ENCODE data around the gene SPTBN4.
"Not testable (repeated sequence)": the region's sequence is repeated elsewhere in the genome, so short reads cannot be mapped to it uniquely, and the experiment has no call there.

SPTBN4 gene

GRCh38 chr19:40621966-40622772 is 155.4 kb downstream of the SPTBN4 start:
- DNase-seq, result no peak

DNA sequence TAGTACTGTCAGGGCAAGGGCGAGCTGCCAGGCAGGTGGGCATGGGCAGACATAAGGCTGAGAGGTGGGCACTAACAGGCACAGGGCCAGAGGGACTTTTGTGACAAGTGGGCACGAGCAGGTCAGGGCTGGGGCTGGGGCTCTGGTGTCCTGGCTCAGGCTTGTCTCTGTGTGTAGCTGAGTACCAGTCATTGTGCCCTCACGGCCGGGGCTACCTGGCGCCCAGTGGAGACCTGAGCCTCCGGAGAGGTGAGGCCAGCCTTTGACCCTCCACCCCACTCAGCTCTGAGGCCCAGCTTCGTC is 155.9 kb downstream of the SPTBN4 start:
- no peak for DNase-seq

- DNase-seq, result peak; percentile 61
Measured at GRCh38 chr19:40623403-40624251, 156.8 kb downstream of the SPTBN4 start.

GRCh38 chr19:40624369-40625153 is 157.8 kb downstream of the SPTBN4 start:
- not testable (repeated sequence) for DNase-seq

DNA sequence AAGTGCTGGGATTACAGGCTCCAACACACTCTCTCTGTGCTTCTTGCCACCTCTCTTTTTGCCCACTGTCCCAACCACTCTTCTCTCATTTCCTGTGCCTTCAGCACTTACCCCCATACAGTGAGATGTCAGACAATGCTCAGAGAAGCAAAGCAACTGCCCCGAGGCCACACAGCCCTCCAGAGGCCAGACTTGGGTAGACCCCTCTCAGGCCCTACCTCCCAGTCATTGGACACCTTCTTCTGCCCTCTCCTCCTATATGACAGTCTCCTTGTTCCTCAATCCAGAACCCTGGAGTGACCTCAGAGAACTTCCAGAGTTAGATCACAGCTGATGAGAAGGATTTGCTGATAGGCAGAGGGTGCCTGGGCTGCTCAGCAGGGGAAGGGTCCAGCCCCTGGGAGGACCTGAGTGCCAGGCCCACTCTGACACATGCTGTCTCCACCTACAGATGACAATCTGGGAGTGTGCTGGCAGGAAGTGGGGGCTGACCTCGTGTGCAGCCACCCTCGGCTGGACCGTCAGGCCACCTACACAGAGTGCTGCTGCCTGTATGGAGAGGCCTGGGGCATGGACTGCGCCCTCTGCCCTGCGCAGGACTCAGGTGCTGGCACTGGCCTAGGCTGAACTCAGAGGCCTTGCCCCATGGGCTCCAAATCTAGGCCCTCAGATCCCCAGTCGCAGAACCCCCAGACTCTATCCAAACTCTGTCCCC is 158.8 kb downstream of the SPTBN4 start:
- DNase-seq, result no peak

Data from NCI-H2107 (cell line).